NB4 (cell line): Measurements from ENCODE around the gene CMSS1.

Source experiments
- CTCF ChIP-seq: IDR thresholded peaks from one replicate; pipeline ENCODE4 v1.5.1; 2012; ENCODE audit warnings: low read depth, low read length
- POLR2A ChIP-seq: IDR thresholded peaks from 2 replicates; pipeline ENCODE4 v1.6.1; 2011; ENCODE audit warnings: mild to moderate bottlenecking; ENCODE audit not compliant: insufficient read length; ENCODE audit errors: extremely low read depth

- TF ChIP-seq POLR2A (no peak), CTCF (peak; percentile 71)
These were observed 9.4 kb upstream of the CMSS1 start for GRCh38 chr3:99808163-99808794.
